Stimulated activated CD8-positive, alpha-beta memory T cell treated with anti-CD3 and anti-CD28 coated beads, Interleukin-12 subunit alpha, Interleukin-12 subunit beta, amount 100 ng/mL, for 4 hours (primary cell): Measurements from ENCODE around the gene GPRIN3.
"Not testable (repeated sequence)": the region's sequence is repeated elsewhere in the genome, so short reads cannot be mapped to it uniquely, and the experiment has no call there.

Experiments used
- DNase-seq: peaks from one replicate; pipeline ENCODE4 v3.0.0-alpha.2; 2020; ENCODE audit warnings: low read depth

The GPRIN3 gene

GRCh38 chr4:89312066-89312465 lies 4.5 kb upstream of the GPRIN3 start:
- DNase-seq = no peak

- DNase-seq = no peak
Measured at GRCh38 chr4:89311433-89311832, 3.8 kb upstream of the GPRIN3 start.

- DNase-seq = not testable (repeated sequence)
Measured at GRCh38 chr4:89309154-89309553, 1.6 kb upstream of the GPRIN3 start.

- DNase-seq = no peak
Measured at GRCh38 chr4:89308161-89308500, 531 bp upstream of the GPRIN3 start.

- DNase-seq = no peak
Measured at GRCh38 chr4:89307178-89307445, 488 bp downstream of the GPRIN3 start.

- DNase-seq = no peak
Measured at GRCh38 chr4:89306486-89307177, 968 bp downstream of the GPRIN3 start.

GRCh38 chr4:89305712-89306437 lies 1.7 kb downstream of the GPRIN3 start:
- no peak for DNase-seq

- DNase-seq = no peak
Measured at GRCh38 chr4:89305028-89305427, 2.6 kb downstream of the GPRIN3 start.

- DNase-seq = no peak
Measured at GRCh38 chr4:89303814-89304388, 3.7 kb downstream of the GPRIN3 start.

- DNase-seq = no peak
Measured at GRCh38 chr4:89303177-89303576, 4.4 kb downstream of the GPRIN3 start.

- no peak for DNase-seq
Measured at GRCh38 chr4:89301902-89302301, 5.7 kb downstream of the GPRIN3 start.

- no peak for DNase-seq
Measured at GRCh38 chr4:89301003-89301402, 6.6 kb downstream of the GPRIN3 start.

GRCh38 chr4:89300499-89300898 lies 7.1 kb downstream of the GPRIN3 start:
- DNase-seq = no peak

- DNase-seq = no peak
Measured at GRCh38 chr4:89300060-89300459, 7.5 kb downstream of the GPRIN3 start.

GRCh38 chr4:89299153-89299791 lies 8.3 kb downstream of the GPRIN3 start:
- DNase-seq = no peak

GRCh38 chr4:89298788-89299152 lies 8.8 kb downstream of the GPRIN3 start:
- no peak for DNase-seq

- DNase-seq = no peak
Measured at GRCh38 chr4:89298155-89298554, 9.4 kb downstream of the GPRIN3 start.

- DNase-seq = no peak
Measured at GRCh38 chr4:89296896-89297295, 10.7 kb downstream of the GPRIN3 start.

- DNase-seq = no peak
Measured at GRCh38 chr4:89296399-89296798, 11.2 kb downstream of the GPRIN3 start.

GRCh38 chr4:89295415-89295927 lies 12.1 kb downstream of the GPRIN3 start:
- no peak for DNase-seq

- no peak for DNase-seq
Measured at GRCh38 chr4:89294573-89295269, 12.9 kb downstream of the GPRIN3 start.

- no peak for DNase-seq
Measured at GRCh38 chr4:89293299-89293698, 14.3 kb downstream of the GPRIN3 start.
